Astrocyte of the spinal cord (primary cell): Measurements from ENCODE around the gene CLEC2B.

Experiments used
- DNase-seq: peaks from one replicate; pipeline ENCODE4 v3.0.0; 2011; ENCODE audit warnings: low read depth, low spot score
- H3K4me3 ChIP-seq: 2 replicates; pipeline ENCODE4 v1.5.1; 2011; ENCODE audit warnings: low read depth, mild to moderate bottlenecking, low read length, moderate library complexity
- CTCF ChIP-seq: IDR thresholded peaks from 2 replicates; pipeline ENCODE4 v1.5.1; 2012; ENCODE audit warnings: low read depth, mild to moderate bottlenecking, low read length, inconsistent platforms
- in situ Hi-C: cut with HindIII; loops from 2 replicates; pipeline ENCODE4 v1.10.0; 2017; ENCODE audit warnings: low sequenced_read_pairs

The CLEC2B gene

GRCh38 chr12:9864913-9865675 lies 4.1 kb downstream of the CLEC2B start:
- H3K4me3 ChIP-seq = no peak overlapping the region
- in situ Hi-C loops = no loop called here
- no peak for DNase-seq

GRCh38 chr12:9858135-9858534 lies 11.0 kb downstream of the CLEC2B start:
- no peak overlapping the region for H3K4me3 ChIP-seq
- TF ChIP-seq CTCF = no peak
- in situ Hi-C loops = no loop called here
- DNase-seq = no peak

More at GRCh38 chr12:9864913-9865675, 4.1 kb downstream of the CLEC2B start:
- TF ChIP-seq CTCF = no peak

GRCh38 chr12:9856894-9857293 lies 12.3 kb downstream of the CLEC2B start:
- no peak for DNase-seq
- no peak overlapping the region for H3K4me3 ChIP-seq
- in situ Hi-C loops = no loop called here
- no peak for TF ChIP-seq CTCF

- TF ChIP-seq CTCF = no peak
- no peak for DNase-seq
Observed at GRCh38 chr12:9856151-9856550, 13.0 kb downstream of the CLEC2B start.

GRCh38 chr12:9851927-9852326 lies 17.2 kb downstream of the CLEC2B start:
- no peak for TF ChIP-seq CTCF

More at GRCh38 chr12:9856151-9856550, 13.0 kb downstream of the CLEC2B start:
- no peak overlapping the region for H3K4me3 ChIP-seq
- in situ Hi-C loops = no loop called here

GRCh38 chr12:9851050-9851449 lies 18.1 kb downstream of the CLEC2B start:
- no peak overlapping the region for H3K4me3 ChIP-seq
- no peak for DNase-seq
- in situ Hi-C loops = no loop called here
- no peak for TF ChIP-seq CTCF

More at GRCh38 chr12:9851927-9852326, 17.2 kb downstream of the CLEC2B start:
- in situ Hi-C loops = no loop called here
- H3K4me3 ChIP-seq = no peak overlapping the region
- no peak for DNase-seq
